Fibroblast of skin of back (primary cell): Measurements from ENCODE around the gene CCNH.
A peak's percentile ranks its signal among the peaks of the same experiment; 100 is the strongest.

Source experiments
- DNase-seq: peaks from one replicate; pipeline ENCODE4 v3.0.0-alpha.2; 2013

CCNH gene

GRCh38 chr5:87401626-87402025 is 11.1 kb downstream of the CCNH start:
- DNase-seq = no peak

GRCh38 chr5:87400305-87400899 is 12.3 kb downstream of the CCNH start:
- peak; percentile 48 for DNase-seq

GRCh38 chr5:87399720-87400119 is 13.0 kb downstream of the CCNH start:
- no peak for DNase-seq

- no peak for DNase-seq
Observed at GRCh38 chr5:87398981-87399614, 13.6 kb downstream of the CCNH start.

- DNase-seq = peak; percentile 63
Observed at GRCh38 chr5:87394411-87395165, 18.1 kb downstream of the CCNH start.

- DNase-seq = peak; percentile 90
Observed at GRCh38 chr5:87393331-87393730, 19.4 kb downstream of the CCNH start.

GRCh38 chr5:87392801-87393200 is 19.9 kb downstream of the CCNH start:
- DNase-seq = peak; percentile 12

GRCh38 chr5:87392170-87392569 is 20.6 kb downstream of the CCNH start:
- DNase-seq = no peak

- peak; percentile 20 for DNase-seq
Observed at GRCh38 chr5:87390576-87391199, 22.0 kb downstream of the CCNH start.

GRCh38 chr5:87390075-87390474 is 22.7 kb downstream of the CCNH start:
- no peak for DNase-seq

- DNase-seq = no peak
Observed at GRCh38 chr5:87389296-87390034, 23.3 kb downstream of the CCNH start.

GRCh38 chr5:87388129-87388528 is 24.6 kb downstream of the CCNH start:
- DNase-seq = no peak

- DNase-seq = no peak
Observed at GRCh38 chr5:87385802-87386201, 26.9 kb downstream of the CCNH start.

- DNase-seq = peak; percentile 55
Observed at GRCh38 chr5:87383216-87383615, 29.5 kb downstream of the CCNH start.

GRCh38 chr5:87382224-87382623 is 30.5 kb downstream of the CCNH start:
- DNase-seq = no peak

- DNase-seq = no peak
Observed at GRCh38 chr5:87372705-87373104, 40.0 kb downstream of the CCNH start.

GRCh38 chr5:87369431-87369830 is 43.3 kb downstream of the CCNH start:
- no peak for DNase-seq

- no peak for DNase-seq
Observed at GRCh38 chr5:87368601-87369000, 44.1 kb downstream of the CCNH start.

GRCh38 chr5:87367243-87367642 is 45.5 kb downstream of the CCNH start:
- DNase-seq = no peak

- no peak for DNase-seq
Observed at GRCh38 chr5:87361536-87362213, 51.1 kb downstream of the CCNH start.

GRCh38 chr5:87361031-87361445 is 51.7 kb downstream of the CCNH start:
- peak; percentile 14 for DNase-seq

GRCh38 chr5:87360132-87360531 is 52.6 kb downstream of the CCNH start:
- DNase-seq = no peak
